HCT116 (cell line): ENCODE data around the gene IRF2. TPM values are rescaled to one million over a fixed set of nuclear protein-coding genes. Genes with fewer than 3 reads are reported as not detected.

Experiments used
- ATAC-seq: fragments of 200-7000 bp; cut with Tn5 transposase; 2 replicates; pipeline ENCODE4 v1.9.1; 2020; ENCODE audit warnings: mild to moderate bottlenecking, moderate library complexity
- BruUV-seq: library from RNA; stranded (reverse); fragments of 400-500 nt; replicated peaks from 2 replicates; lab custom pipeline; 2021; lab: Mats Ljungman, UMichigan
- CTCF ChIA-PET: fragments of 300-600 bp; sonication (Branson Sonifier 250); formaldehyde crosslinking; loops from one replicate; lab custom pipeline; 2021; ENCODE audit warnings: antibody characterized with exemption; lab: Charles Lee
- POLR2A ChIA-PET: fragments of 300-600, 350-600 bp; sonication (Branson Sonifier 250); formaldehyde crosslinking; loops from one replicate; lab custom pipeline; 2021; ENCODE audit warnings: antibody characterized with exemption; lab: Charles Lee
- RAD21 ChIA-PET, 2 experiments: fragments of 300-600 bp; sonication (Branson Sonifier 250); formaldehyde crosslinking; loops; one replicate each; lab custom pipeline; 2023; ENCODE audit warnings: low total read pairs in 2 of 2; ENCODE audit not compliant: uncharacterized antibody in 2 of 2, unreplicated experiment in 2 of 2, low non-redundant PET in 1 of 2; lab: Charles Lee
- DNase-seq: peaks from one replicate; pipeline ENCODE4 v3.0.0-alpha.2; 2010; ENCODE audit warnings: low read depth, low spot score
- H2AFZ ChIP-seq: fragments of 200-600 bp; shearing (Covaris generic), sonication (generic); 2 replicates; pipeline ENCODE4 v1.6.1; 2017; ENCODE audit warnings: low read depth, mixed run types, mixed read lengths, antibody characterized with exemption, low read length; ENCODE audit not compliant: poor library complexity, severe bottlenecking
- H3K27ac ChIP-seq: 2 replicates; pipeline ENCODE4 v1.5.1; 2012; ENCODE audit warnings: low read depth, low read length
- H3K27me3 ChIP-seq: fragments of 200-600 bp; sonication (generic); 2 replicates; pipeline ENCODE4 v1.6.1; 2016; ENCODE audit warnings: mixed run types, low read length, mixed read lengths; ENCODE audit not compliant: insufficient read depth
- H3K36me3 ChIP-seq, 2 experiments: fragments of 200-500 bp in 1 of 2; fragments of 200-600 bp in 1 of 2; sonication (Bioruptor generic) in 1 of 2; sonication (generic) in 1 of 2; 2 replicates each; pipeline versions ENCODE4 v1.5.1 to v1.6.1; 2014 to 2016; ENCODE audit warnings: low read length in 2 of 2, inconsistent platforms in 1 of 2, mixed read lengths in 1 of 2, mixed run types in 1 of 2; ENCODE audit not compliant: insufficient read depth in 2 of 2, control insufficient read depth in 1 of 2
- H3K4me1 ChIP-seq, 2 experiments: fragments of 200-600 bp in 1 of 2; sonication (generic) in 1 of 2; 2 replicates each; pipeline versions ENCODE4 v1.5.1 to v1.6.1; 2012 to 2017; ENCODE audit warnings: low read length in 2 of 2, inconsistent platforms in 1 of 2, mild to moderate bottlenecking in 1 of 2, mixed read lengths in 1 of 2, mixed run types in 1 of 2, moderate library complexity in 1 of 2; ENCODE audit not compliant: insufficient read depth in 2 of 2, control insufficient read depth in 1 of 2
- H3K4me2 ChIP-seq: fragments of 200-600 bp; sonication (generic); 2 replicates; pipeline ENCODE4 v1.6.1; 2017; ENCODE audit warnings: mixed run types, low read length, mixed read lengths
- H3K4me3 ChIP-seq, 2 experiments: fragments of 200-600 bp in 1 of 2; sonication (generic) in 1 of 2; replicated peaks in 1 of 2; 2 replicates each; pipeline ENCODE4 v1.5.1; 2011 to 2016; ENCODE audit warnings: low read length in 2 of 2, control low read depth in 1 of 2, low read depth in 1 of 2, mild to moderate bottlenecking in 1 of 2, mixed read lengths in 1 of 2, mixed run types in 1 of 2
- H3K79me2 ChIP-seq: fragments of 200-600 bp; sonication (generic); 2 replicates; pipeline ENCODE4 v1.6.1; 2017; ENCODE audit warnings: mild to moderate bottlenecking, mixed run types, low read length, moderate library complexity, mixed read lengths; ENCODE audit not compliant: insufficient read depth
- H3K9ac ChIP-seq: fragments of 200-600 bp; sonication (generic); 2 replicates; pipeline ENCODE4 v1.6.1; 2016; ENCODE audit warnings: low read length, mixed read lengths
- H3K9me2 ChIP-seq: fragments of 200-600 bp; sonication (generic), shearing (Covaris generic); 2 replicates; pipeline ENCODE4 v1.6.1; 2017; ENCODE audit warnings: mixed run types, mild to moderate bottlenecking, moderate library complexity; ENCODE audit not compliant: insufficient read depth
- H3K9me3 ChIP-seq, 2 experiments: fragments of 200-500 bp in 1 of 2; fragments of 200-600 bp in 1 of 2; sonication (Bioruptor generic) in 1 of 2; sonication (generic) in 1 of 2; 2 replicates each; pipeline ENCODE4 v1.6.1; 2014 to 2017; ENCODE audit warnings: low read length in 2 of 2, mixed read lengths in 2 of 2, inconsistent platforms in 1 of 2, low read depth in 1 of 2, mild to moderate bottlenecking in 1 of 2, mixed run types in 1 of 2, moderate library complexity in 1 of 2; ENCODE audit not compliant: control insufficient read depth in 1 of 2, insufficient read depth in 1 of 2
- H4K20me1 ChIP-seq: fragments of 200-600 bp; sonication (generic), shearing (Covaris generic); 2 replicates; pipeline ENCODE4 v1.6.1; 2017; ENCODE audit warnings: mixed run types, mild to moderate bottlenecking, moderate library complexity; ENCODE audit not compliant: insufficient read depth
- CBX3 ChIP-seq: IDR thresholded peaks from 2 replicates; pipeline ENCODE4 v1.6.1; 2012; ENCODE audit warnings: low read depth
- CEBPB ChIP-seq: IDR thresholded peaks from 2 replicates; pipeline ENCODE4 v1.6.1; 2012; ENCODE audit warnings: low read depth
- EGR1 ChIP-seq: IDR thresholded peaks from 2 replicates; pipeline ENCODE4 v1.6.1; 2012; ENCODE audit warnings: low read depth
- ELF1 ChIP-seq: IDR thresholded peaks from 2 replicates; pipeline ENCODE4 v1.6.1; 2012; ENCODE audit warnings: low read depth, borderline replicate concordance
- EZH2 ChIP-seq: fragments of 200-600 bp; sonication (generic); IDR thresholded peaks from 2 replicates; pipeline ENCODE4 v1.6.1; 2017; ENCODE audit warnings: antibody characterized with exemption, mixed run types
- EZH2phosphoT487 ChIP-seq: fragments of 200-600 bp; IDR thresholded peaks from 2 replicates; pipeline ENCODE4 v1.6.1; 2018; ENCODE audit warnings: antibody characterized with exemption, borderline replicate concordance
- FOSL1 ChIP-seq: IDR thresholded peaks from 2 replicates; pipeline ENCODE4 v1.6.1; 2012; ENCODE audit warnings: low read depth
- JUND ChIP-seq: IDR thresholded peaks from 2 replicates; pipeline ENCODE4 v1.6.1; 2012
- POLR2AphosphoS5 ChIP-seq: IDR thresholded peaks from 2 replicates; pipeline ENCODE4 v1.6.1; 2011; ENCODE audit warnings: mild to moderate bottlenecking, low read depth, low read length, moderate library complexity
- RAD21 ChIP-seq: IDR thresholded peaks from 2 replicates; pipeline ENCODE4 v1.6.1; 2012; ENCODE audit warnings: low read depth, mild to moderate bottlenecking
- SIN3A ChIP-seq: IDR thresholded peaks from 2 replicates; pipeline ENCODE4 v1.6.1; 2012; ENCODE audit warnings: low read depth
- SP1 ChIP-seq: IDR thresholded peaks from 2 replicates; pipeline ENCODE4 v1.6.1; 2012; ENCODE audit warnings: low read depth
- TCF7L2 ChIP-seq: IDR thresholded peaks from 2 replicates; pipeline ENCODE4 v1.7.0; 2011; ENCODE audit warnings: borderline replicate concordance, inconsistent platforms; ENCODE audit not compliant: insufficient read depth, insufficient read length; ENCODE audit errors: extremely low read depth
- YY1 ChIP-seq: IDR thresholded peaks from 2 replicates; pipeline ENCODE4 v1.6.1; 2011; ENCODE audit warnings: low read length, low read depth, moderate library complexity, mild to moderate bottlenecking; ENCODE audit not compliant: insufficient replicate concordance; ENCODE audit errors: extremely low read depth
- ZFX ChIP-seq: fragments of 450-650 bp; IDR thresholded peaks from 2 replicates; pipeline ENCODE4 v1.6.1; 2017
- ZNF274 ChIP-seq: fragments of 200-500 bp; sonication (Bioruptor generic); IDR thresholded peaks from 2 replicates; pipeline ENCODE4 v1.6.1; 2014; ENCODE audit warnings: mild to moderate bottlenecking, low read depth, low read length, inconsistent platforms
- intact Hi-C: fragments of 100-400 bp; cut with micrococcal nuclease; formaldehyde crosslinking; loops from 2 replicates; pipeline ENCODE4 v1.10.0; 2022
- total RNA-seq: library from RNA; stranded (reverse); gene quantifications from one replicate; pipeline ENCODE4 v1.2.1, GENCODE V29; 2021; ENCODE audit not compliant: unreplicated experiment
- TF ChIP-seq, protein P1 (sequence below): IDR thresholded peaks from 2 replicates; pipeline ENCODE4 v1.6.1; 2012
- TF ChIP-seq, protein P2 (sequence below): IDR thresholded peaks from 2 replicates; pipeline ENCODE4 v1.6.1; 2012; ENCODE audit warnings: low read depth
- TF ChIP-seq, protein P3 (sequence below), 3 experiments: fragments of 200-600 bp in 1 of 3; sonication (generic) in 1 of 3; IDR thresholded peaks in 2 of 3; conservative IDR thresholded peaks in 1 of 3; 2 replicates each; pipeline ENCODE4 v1.5.1; 2012 to 2017; ENCODE audit warnings: low read depth in 2 of 3, low read length in 2 of 3, antibody characterized with exemption in 1 of 3, borderline replicate concordance in 1 of 3, control low read depth in 1 of 3, mild to moderate bottlenecking in 1 of 3, mixed read lengths in 1 of 3, mixed run types in 1 of 3, moderate library complexity in 1 of 3; ENCODE audit not compliant: insufficient read depth in 1 of 3
- TF ChIP-seq, protein P4 (sequence below): IDR thresholded peaks from 2 replicates; pipeline ENCODE4 v1.6.1; 2012

IRF2 gene
- total RNA-seq, 1 experiment from 2014 or later, result 10.6 TPM

DNA sequence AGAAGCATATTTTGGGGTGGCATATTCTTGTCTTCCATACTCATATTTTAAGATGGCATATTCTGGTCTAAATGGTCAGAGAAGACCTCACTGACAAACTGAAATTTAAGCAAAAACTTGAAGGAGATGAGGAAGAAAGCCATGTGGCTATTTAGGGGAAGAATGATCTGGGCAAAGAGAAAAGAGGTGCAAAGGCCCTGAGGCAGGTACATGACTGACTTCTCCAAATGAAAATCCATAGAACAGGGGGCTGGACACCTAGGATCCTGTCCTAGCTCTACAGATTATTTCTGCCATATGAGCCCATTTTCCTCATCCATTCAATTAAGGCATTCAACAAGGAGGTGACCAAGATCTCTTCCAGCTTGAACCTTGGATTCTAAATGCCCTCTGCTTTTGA, 105.6 kb downstream of the IRF2 start (continued):
- TF ChIP-seq POLR2AphosphoS5, result no peak
- no peak for TF ChIP-seq SIN3A

DNA sequence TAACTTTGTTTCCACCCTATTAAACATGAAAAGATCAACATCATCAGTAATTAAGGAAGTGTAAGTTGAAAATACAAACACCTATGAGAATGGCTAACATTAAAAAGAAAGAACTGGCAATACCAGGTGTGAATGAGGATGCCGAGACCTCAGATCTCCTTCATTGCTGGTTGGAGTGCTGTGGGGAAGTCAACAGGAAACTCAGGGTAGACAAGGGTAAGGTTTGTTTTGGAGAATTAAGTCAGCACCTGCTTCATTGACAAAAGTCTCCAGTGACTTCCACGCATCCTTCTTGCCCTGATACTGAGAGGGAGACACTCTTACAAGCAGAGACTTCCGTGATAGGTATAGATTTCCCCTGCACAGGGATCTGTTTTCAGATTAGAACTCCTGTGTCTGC, 106.1 kb downstream of the IRF2 start:
- Histone ChIP-seq H3K4me3 (no peak overlapping the region), H3K79me2 (no peaks in the 10 kb centered on the region), H3K9me2 (no peaks in the 10 kb centered on the region), H3K27ac (no peak overlapping the region), H4K20me1 (no peaks in the 10 kb centered on the region), H3K27me3 (no peaks in the 10 kb centered on the region), H3K4me2 (no peak overlapping the region), H3K9me3 (no peaks in the 10 kb centered on the region), H3K4me1 (no peaks in the 10 kb centered on the region), H3K9ac (no peak overlapping the region), H2AFZ (no peak overlapping the region), H3K36me3 (no peaks in the 10 kb centered on the region)
- ChIA-PET POLR2A (no interaction called here), CTCF (no interaction called here), RAD21 (no interaction called here)
- ATAC-seq (no peak), DNase-seq (no peak)
- intact Hi-C loops, result no loop called here
- TF ChIP-seq, protein P1, sequence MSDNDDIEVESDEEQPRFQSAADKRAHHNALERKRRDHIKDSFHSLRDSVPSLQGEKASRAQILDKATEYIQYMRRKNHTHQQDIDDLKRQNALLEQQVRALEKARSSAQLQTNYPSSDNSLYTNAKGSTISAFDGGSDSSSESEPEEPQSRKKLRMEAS, result no peak
- TF ChIP-seq CEBPB, result no peak
- no peak for TF ChIP-seq ZFX
- no peak for TF ChIP-seq FOSL1
- TF ChIP-seq, protein P2, sequence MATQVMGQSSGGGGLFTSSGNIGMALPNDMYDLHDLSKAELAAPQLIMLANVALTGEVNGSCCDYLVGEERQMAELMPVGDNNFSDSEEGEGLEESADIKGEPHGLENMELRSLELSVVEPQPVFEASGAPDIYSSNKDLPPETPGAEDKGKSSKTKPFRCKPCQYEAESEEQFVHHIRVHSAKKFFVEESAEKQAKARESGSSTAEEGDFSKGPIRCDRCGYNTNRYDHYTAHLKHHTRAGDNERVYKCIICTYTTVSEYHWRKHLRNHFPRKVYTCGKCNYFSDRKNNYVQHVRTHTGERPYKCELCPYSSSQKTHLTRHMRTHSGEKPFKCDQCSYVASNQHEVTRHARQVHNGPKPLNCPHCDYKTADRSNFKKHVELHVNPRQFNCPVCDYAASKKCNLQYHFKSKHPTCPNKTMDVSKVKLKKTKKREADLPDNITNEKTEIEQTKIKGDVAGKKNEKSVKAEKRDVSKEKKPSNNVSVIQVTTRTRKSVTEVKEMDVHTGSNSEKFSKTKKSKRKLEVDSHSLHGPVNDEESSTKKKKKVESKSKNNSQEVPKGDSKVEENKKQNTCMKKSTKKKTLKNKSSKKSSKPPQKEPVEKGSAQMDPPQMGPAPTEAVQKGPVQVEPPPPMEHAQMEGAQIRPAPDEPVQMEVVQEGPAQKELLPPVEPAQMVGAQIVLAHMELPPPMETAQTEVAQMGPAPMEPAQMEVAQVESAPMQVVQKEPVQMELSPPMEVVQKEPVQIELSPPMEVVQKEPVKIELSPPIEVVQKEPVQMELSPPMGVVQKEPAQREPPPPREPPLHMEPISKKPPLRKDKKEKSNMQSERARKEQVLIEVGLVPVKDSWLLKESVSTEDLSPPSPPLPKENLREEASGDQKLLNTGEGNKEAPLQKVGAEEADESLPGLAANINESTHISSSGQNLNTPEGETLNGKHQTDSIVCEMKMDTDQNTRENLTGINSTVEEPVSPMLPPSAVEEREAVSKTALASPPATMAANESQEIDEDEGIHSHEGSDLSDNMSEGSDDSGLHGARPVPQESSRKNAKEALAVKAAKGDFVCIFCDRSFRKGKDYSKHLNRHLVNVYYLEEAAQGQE, result no peak
- no peak for TF ChIP-seq EGR1
- TF ChIP-seq ZNF274, result no peak
- no peak for TF ChIP-seq EZH2phosphoT487
- TF ChIP-seq, protein P3, sequence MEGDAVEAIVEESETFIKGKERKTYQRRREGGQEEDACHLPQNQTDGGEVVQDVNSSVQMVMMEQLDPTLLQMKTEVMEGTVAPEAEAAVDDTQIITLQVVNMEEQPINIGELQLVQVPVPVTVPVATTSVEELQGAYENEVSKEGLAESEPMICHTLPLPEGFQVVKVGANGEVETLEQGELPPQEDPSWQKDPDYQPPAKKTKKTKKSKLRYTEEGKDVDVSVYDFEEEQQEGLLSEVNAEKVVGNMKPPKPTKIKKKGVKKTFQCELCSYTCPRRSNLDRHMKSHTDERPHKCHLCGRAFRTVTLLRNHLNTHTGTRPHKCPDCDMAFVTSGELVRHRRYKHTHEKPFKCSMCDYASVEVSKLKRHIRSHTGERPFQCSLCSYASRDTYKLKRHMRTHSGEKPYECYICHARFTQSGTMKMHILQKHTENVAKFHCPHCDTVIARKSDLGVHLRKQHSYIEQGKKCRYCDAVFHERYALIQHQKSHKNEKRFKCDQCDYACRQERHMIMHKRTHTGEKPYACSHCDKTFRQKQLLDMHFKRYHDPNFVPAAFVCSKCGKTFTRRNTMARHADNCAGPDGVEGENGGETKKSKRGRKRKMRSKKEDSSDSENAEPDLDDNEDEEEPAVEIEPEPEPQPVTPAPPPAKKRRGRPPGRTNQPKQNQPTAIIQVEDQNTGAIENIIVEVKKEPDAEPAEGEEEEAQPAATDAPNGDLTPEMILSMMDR (IDR thresholded peaks at IDR 0.05 in 2 of 3, conservative IDR thresholded peaks at IDR 0.05 in 1 of 3; ENCODE audit: borderline replicate concordance in 1 of 3, insufficient read depth in 1 of 3, low read depth in 2 of 3, low read length in 2 of 3), result no peak
- TF ChIP-seq EZH2, result no peak
- TF ChIP-seq JUND, result no peak
- TF ChIP-seq RAD21, result no peak
- no peak for TF ChIP-seq TCF7L2
- TF ChIP-seq YY1, result no peak
- no peak for TF ChIP-seq ELF1
- TF ChIP-seq SP1, result no peak
- TF ChIP-seq, protein P4, sequence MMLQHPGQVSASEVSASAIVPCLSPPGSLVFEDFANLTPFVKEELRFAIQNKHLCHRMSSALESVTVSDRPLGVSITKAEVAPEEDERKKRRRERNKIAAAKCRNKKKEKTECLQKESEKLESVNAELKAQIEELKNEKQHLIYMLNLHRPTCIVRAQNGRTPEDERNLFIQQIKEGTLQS, result no peak
- no peak for TF ChIP-seq CBX3
- no TSS peak for BruUV-seq
